ENCODE data around the gene TCHP. TPM values are rescaled to one million over a fixed set of nuclear protein-coding genes. Genes with fewer than 3 reads are reported as not detected.

Gene TCHP
- total and polyA plus RNA-seq, 2 of the 13 experiments (the other 11 are each of a cell fraction or from before 2014, with no cell fraction given), result 6.7 to 12.2 TPM

GRCh38 chr12:109863847-109864712 lies 36.0 kb upstream of the TCHP start (continued):
- TF ChIP-seq, protein P1, sequence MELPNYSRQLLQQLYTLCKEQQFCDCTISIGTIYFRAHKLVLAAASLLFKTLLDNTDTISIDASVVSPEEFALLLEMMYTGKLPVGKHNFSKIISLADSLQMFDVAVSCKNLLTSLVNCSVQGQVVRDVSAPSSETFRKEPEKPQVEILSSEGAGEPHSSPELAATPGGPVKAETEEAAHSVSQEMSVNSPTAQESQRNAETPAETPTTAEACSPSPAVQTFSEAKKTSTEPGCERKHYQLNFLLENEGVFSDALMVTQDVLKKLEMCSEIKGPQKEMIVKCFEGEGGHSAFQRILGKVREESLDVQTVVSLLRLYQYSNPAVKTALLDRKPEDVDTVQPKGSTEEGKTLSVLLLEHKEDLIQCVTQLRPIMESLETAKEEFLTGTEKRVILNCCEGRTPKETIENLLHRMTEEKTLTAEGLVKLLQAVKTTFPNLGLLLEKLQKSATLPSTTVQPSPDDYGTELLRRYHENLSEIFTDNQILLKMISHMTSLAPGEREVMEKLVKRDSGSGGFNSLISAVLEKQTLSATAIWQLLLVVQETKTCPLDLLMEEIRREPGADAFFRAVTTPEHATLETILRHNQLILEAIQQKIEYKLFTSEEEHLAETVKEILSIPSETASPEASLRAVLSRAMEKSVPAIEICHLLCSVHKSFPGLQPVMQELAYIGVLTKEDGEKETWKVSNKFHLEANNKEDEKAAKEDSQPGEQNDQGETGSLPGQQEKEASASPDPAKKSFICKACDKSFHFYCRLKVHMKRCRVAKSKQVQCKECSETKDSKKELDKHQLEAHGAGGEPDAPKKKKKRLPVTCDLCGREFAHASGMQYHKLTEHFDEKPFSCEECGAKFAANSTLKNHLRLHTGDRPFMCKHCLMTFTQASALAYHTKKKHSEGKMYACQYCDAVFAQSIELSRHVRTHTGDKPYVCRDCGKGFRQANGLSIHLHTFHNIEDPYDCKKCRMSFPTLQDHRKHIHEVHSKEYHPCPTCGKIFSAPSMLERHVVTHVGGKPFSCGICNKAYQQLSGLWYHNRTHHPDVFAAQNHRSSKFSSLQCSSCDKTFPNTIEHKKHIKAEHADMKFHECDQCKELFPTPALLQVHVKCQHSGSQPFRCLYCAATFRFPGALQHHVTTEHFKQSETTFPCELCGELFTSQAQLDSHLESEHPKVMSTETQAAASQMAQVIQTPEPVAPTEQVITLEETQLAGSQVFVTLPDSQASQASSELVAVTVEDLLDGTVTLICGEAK (IDR thresholded peaks at IDR 0.05), result no peak
- TF ChIP-seq, protein P1 (CRISPR knock-in tag; IDR thresholded peaks at IDR 0.05), result no peak
- TF ChIP-seq CEBPG (CRISPR knock-in tag; IDR thresholded peaks at IDR 0.05) (peak; percentile 95), SKI (IDR thresholded peaks at IDR 0.05; ENCODE audit: partially characterized antibody) (peak; percentile 67), TBX3 (IDR thresholded peaks at IDR 0.05; ENCODE audit: borderline replicate concordance) (peak; percentile 65; the same call in 1 of the 2 replicates), DDIT3 (CRISPR knock-in tag; IDR thresholded peaks at IDR 0.05) (no peak), KDM4B (CRISPR knock-in tag; IDR thresholded peaks at IDR 0.05) (peak; percentile 70; the same call in 1 of the 2 replicates), GATAD2A (CRISPR knock-in tag; IDR thresholded peaks at IDR 0.05) (peak; percentile 98), HMGXB4 (CRISPR knock-in tag; IDR thresholded peaks at IDR 0.05; ENCODE audit: borderline replicate concordance in 1 of 2, low read depth in 1 of 2) (peak in 1 of 2 experiments; percentile 49; a peak in 2 of 4 replicates), ZNF709 (CRISPR knock-in tag; IDR thresholded peaks at IDR 0.05) (0 out of 2 replicates have a peak, but pooled peaks have one; percentile 58), KMT2A (CRISPR knock-in tag; IDR thresholded peaks at IDR 0.05) (no peak; the same call in 1 of the 2 replicates), EHMT2 (IDR thresholded peaks at IDR 0.05; ENCODE audit: borderline replicate concordance, low read depth, low read length) (no peak; the same call in 1 of the 2 replicates)
- TF ChIP-seq, protein P2, sequence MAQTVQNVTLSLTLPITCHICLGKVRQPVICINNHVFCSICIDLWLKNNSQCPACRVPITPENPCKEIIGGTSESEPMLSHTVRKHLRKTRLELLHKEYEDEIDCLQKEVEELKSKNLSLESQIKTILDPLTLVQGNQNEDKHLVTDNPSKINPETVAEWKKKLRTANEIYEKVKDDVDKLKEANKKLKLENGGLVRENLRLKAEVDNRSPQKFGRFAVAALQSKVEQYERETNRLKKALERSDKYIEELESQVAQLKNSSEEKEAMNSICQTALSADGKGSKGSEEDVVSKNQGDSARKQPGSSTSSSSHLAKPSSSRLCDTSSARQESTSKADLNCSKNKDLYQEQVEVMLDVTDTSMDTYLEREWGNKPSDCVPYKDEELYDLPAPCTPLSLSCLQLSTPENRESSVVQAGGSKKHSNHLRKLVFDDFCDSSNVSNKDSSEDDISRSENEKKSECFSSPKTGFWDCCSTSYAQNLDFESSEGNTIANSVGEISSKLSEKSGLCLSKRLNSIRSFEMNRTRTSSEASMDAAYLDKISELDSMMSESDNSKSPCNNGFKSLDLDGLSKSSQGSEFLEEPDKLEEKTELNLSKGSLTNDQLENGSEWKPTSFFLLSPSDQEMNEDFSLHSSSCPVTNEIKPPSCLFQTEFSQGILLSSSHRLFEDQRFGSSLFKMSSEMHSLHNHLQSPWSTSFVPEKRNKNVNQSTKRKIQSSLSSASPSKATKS (CRISPR knock-in tag; IDR thresholded peaks at IDR 0.05), result no peak

All from HepG2 (cell line).